Subcutaneous abdominal adipose tissue (tissue), 5 donors: Measurements from ENCODE around the gene PTX4.
"Not testable (repeated sequence)": the region's sequence is repeated elsewhere in the genome, so short reads cannot be mapped to it uniquely, and the experiment has no call there.

Source experiments
- H3K27ac ChIP-seq: one replicate; pipeline ENCODE4 v1.7.0; 2013; ENCODE audit warnings: low read depth, mild to moderate bottlenecking, inconsistent platforms, low read length, moderate library complexity
- H3K27me3 ChIP-seq, 5 donors: one replicate each; pipeline ENCODE4 v1.7.0; 2013; ENCODE audit warnings: low read length in 5 of 5, inconsistent platforms in 1 of 5; ENCODE audit not compliant: control insufficient read depth in 5 of 5, insufficient read depth in 4 of 5
- H3K36me3 ChIP-seq, 5 donors: one replicate each; pipeline ENCODE4 v1.7.0; 2013; ENCODE audit warnings: low read length in 5 of 5; ENCODE audit not compliant: control insufficient read depth in 5 of 5, insufficient read depth in 5 of 5
- H3K4me1 ChIP-seq, 5 donors: one replicate each; pipeline ENCODE4 v1.7.0; 2013; ENCODE audit warnings: low read length in 5 of 5, mild to moderate bottlenecking in 3 of 5, moderate library complexity in 1 of 5; ENCODE audit not compliant: control insufficient read depth in 5 of 5, insufficient read depth in 5 of 5
- H3K4me3 ChIP-seq, 5 donors: one replicate each; pipeline ENCODE4 v1.7.0; 2013; ENCODE audit warnings: low read length in 5 of 5, low read depth in 1 of 5
- H3K9ac ChIP-seq, 5 donors: one replicate each; pipeline ENCODE4 v1.7.0; 2013; ENCODE audit warnings: low read length in 5 of 5, mild to moderate bottlenecking in 4 of 5, moderate library complexity in 3 of 5
- H3K9me3 ChIP-seq, 5 donors: one replicate each; pipeline ENCODE4 v1.7.0; 2013; ENCODE audit warnings: low read length in 5 of 5; ENCODE audit not compliant: control insufficient read depth in 5 of 5
- donor health status: healthy.
- donor health status: healthy.
- donor health status: healthy.
- donor health status: healthy.
- donor health status: healthy.

PTX4 gene

DNA sequence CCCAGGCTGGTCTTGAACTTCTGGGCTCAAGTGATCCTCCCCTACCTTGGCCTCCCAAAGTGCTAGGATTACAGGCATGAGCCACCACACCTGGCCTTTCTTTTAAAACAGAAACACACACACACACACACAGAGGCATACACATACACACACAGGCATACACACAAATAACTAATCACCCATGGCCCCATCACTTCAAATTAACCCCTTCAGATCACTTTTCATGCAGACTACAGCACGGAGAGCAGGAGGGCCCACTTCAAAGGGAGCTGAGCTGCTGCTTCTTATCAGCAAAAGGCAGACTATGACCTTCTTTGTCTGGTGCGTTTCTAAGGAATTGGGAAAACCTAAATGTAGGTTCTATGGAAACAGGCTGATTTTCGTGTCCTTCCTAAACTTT is 15.8 kb downstream of the PTX4 start:
- Histone ChIP-seq H3K4me3 (no peak overlapping the region), H3K4me1 (peaks cover 7 to 64% (median 44%) of the 10 kb centered on the region in 5 donors), H3K9ac (no peak overlapping the region)

DNA sequence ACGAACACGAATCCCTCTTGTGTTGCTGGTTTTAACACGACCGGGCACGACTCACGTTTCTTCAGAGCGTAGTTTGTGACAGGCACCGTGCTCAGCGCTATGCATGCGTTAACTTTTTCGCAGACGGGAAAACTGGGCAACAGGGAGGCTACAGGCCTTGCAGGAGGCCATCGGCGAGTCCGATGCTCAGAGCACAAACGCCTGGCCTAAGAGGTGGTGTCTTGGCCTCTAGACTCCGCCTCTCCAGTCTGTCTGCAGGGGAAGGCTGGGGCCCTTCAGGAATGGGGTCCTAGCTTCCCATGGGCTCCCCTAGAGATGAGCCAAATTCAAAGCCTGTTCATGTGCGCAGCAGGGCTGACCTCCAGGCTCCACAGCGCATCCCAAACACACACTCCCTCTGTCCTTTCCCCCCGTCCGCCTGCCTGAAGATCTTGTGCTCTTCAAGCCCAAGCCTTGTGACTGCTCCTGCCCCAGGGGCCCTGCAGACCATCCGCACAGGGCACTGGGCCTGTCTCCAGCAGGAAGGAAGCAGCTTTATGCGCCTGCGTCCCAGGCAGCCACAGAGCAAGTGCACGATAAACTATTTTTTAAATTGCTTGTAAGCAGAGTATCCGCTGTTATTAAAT is 17.1 kb downstream of the PTX4 start:
- Histone ChIP-seq H3K9me3 (no peaks in the 10 kb centered on the region), H3K4me1 (peaks cover 7 to 71% (median 46%) of the 10 kb centered on the region in 5 donors), H3K27ac (no peak overlapping the region), H3K27me3 (no peaks in the 10 kb centered on the region), H3K36me3 (no peaks in the 10 kb centered on the region), H3K4me3 (no peak overlapping the region), H3K9ac (peak overlapping the region in 1 of 5 donors; percentile 23)

More for the DNA sequence above, 15.8 kb downstream of the PTX4 start:
- no peaks in the 10 kb centered on the region for H3K36me3 ChIP-seq
- no peaks in the 10 kb centered on the region for H3K9me3 ChIP-seq
- no peak overlapping the region for H3K27ac ChIP-seq
- H3K27me3 ChIP-seq: no peaks in the 10 kb centered on the region

DNA sequence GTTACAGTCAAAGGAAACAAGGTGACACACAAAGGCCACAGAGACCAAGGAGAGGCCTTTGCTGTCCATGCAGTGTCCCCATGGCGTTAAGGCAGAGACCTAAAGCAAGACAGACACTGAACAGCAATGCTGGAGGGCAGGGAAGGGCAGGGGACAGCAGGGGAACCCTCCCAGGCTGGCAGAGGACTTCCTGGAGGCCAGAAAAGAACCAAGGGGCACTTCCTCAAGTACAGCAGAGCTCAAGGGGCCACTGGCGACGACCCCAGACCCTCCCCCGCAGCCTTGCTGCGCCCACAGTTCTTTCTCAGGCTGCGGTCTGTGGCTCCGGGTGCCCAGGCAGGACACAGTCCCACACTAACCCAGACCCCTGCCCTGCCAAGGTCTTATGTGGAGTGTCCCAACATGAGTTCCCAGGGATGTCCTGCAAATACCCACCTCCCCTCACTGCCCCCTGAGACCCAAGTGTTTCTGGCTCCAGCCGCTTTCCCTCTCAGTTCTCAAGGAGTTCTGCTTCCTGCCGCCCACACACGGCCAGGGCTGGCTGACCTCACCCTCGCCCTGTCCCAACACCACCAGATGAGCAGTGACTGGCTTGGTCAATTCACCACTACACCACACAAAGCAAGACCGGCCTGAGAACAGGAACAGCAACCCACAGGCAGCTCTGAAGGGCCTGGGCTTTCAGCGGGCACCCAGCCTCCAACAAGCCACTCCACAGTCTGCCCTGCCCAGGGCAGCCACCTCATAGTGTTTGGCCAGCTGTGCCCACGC is 18.1 kb downstream of the PTX4 start:
- no peaks in the 10 kb centered on the region for H3K9me3 ChIP-seq
- peak overlapping the region in 1 of 5 donors; percentile 14 for H3K4me3 ChIP-seq
- peaks cover 7 to 68% (median 44%) of the 10 kb centered on the region in 5 donors for H3K4me1 ChIP-seq
- no peaks in the 10 kb centered on the region for H3K27me3 ChIP-seq
- H3K9ac ChIP-seq: peak overlapping the region in 3 of 5 donors; percentile 31 to 44 (median 42)
- no peaks in the 10 kb centered on the region for H3K36me3 ChIP-seq
- peak overlapping the region; percentile 46 for H3K27ac ChIP-seq

DNA sequence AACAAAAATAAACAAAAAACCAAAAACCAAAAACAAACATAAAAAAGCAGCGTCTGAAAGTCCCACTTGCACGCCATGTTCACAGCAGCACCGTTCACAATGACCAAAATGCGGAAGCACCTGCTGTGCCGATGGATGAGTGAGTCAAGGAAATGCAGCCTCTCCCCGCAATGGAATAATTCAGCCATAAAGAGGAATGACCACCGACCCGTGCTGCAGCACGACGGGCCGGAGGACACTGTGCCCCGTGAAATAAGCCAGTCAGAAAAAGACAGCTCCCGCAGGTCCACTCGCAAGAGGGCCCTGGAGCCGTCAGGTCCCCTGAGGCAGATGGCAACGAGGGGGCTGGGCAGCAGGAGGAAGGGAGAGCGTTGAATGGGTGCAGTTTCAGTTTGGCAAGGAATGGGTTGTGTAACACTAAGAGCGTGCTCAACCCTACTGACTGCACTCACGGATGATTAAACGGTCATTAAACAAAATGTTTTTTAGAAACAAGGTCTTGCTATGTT is 19.0 kb downstream of the PTX4 start:
- H3K4me3 ChIP-seq: peak overlapping the region in 1 of 5 donors; percentile 14
- H3K9me3 ChIP-seq: no peaks in the 10 kb centered on the region
- H3K36me3 ChIP-seq: peaks cover 0 to 7% (median under 1%) of the 10 kb centered on the region in 5 donors
- H3K4me1 ChIP-seq: peaks cover 5 to 62% (median 39%) of the 10 kb centered on the region in 5 donors
- peak overlapping the region in 2 of 5 donors; percentile 49 to 51 for H3K9ac ChIP-seq
- peak overlapping the region; percentile 46 for H3K27ac ChIP-seq
- H3K27me3 ChIP-seq: no peaks in the 10 kb centered on the region

DNA sequence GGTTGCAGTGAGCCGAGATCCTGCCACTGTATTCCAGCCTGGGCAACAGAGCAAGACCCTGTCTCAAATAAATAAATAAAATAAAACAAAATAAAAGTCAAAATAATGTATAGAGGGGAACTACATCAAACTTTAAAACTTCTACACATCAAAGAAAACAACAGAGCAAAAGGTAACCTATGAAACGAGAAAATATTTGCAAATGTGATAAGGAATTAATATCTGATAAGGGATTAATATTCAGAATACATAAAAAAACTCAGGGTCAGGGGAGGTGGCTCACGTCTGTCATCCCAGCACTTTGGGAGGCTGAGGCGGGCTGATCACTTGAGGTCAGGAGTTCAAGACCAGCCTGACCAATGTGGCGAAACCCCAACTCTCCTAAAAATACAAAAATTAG is 19.6 kb downstream of the PTX4 start:
- peaks cover 0 to 13% (median 7%) of the 10 kb centered on the region in 5 donors for H3K36me3 ChIP-seq
- peaks cover 5 to 57% (median 37%) of the 10 kb centered on the region in 5 donors for H3K4me1 ChIP-seq
- not testable (repeated sequence) for H3K4me3 ChIP-seq, H3K9me3 ChIP-seq, H3K27ac ChIP-seq, H3K27me3 ChIP-seq, H3K9ac ChIP-seq

DNA sequence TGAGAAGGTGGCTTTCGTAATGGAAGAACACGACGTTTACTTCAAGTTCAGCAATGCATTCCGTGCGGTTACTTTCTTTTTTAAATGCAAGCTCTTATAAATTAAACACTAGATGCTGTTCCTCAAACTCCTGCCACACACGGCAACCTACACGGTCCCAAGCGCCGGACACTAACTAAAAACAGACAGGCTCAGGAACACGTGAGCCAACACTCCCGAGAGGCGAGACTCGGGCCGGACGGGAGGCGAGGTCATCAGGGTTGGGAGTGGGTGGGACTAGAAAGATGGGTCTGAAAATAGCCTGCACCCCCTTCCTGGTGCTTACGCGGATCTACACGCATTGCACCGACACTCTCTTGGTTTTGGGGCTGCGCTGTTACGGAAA is 20.3 kb downstream of the PTX4 start:
- Histone ChIP-seq H3K27me3 (no peaks in the 10 kb centered on the region), H3K9ac (peak overlapping the region in 1 of 5 donors; percentile 17), H3K4me3 (no peak overlapping the region), H3K4me1 (peaks cover 3 to 49% (median 30%) of the 10 kb centered on the region in 5 donors), H3K36me3 (peaks cover 0 to 18% (median 9%) of the 10 kb centered on the region in 5 donors), H3K9me3 (no peaks in the 10 kb centered on the region), H3K27ac (no peak overlapping the region)

DNA sequence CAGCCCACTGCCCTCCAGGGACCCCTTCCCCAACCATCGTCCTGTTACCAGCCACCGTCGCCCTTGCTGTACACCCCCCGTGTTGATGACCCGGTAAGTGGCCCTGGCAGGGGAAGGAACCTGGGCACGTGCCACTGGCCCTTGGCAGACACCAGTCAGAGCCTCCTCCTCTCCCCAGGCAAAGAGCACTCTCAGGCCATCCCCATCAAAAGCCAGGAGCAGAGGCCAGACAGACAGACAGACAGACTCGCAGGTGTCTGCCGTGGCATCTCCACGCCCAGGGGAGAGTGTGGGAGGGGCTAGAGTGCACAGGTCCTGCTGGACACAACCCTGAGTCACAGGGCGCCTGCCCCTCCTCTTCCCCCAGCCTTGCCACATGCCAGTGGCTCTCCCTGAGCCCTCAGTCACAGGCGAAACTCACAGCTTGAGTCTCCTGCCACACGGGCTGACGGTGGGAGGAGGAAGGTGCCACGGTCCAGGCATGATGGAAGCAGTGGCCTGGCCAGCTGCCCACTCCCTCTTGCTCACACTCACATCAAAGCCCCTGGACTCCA is 21.7 kb downstream of the PTX4 start:
- H3K9ac ChIP-seq: no peak overlapping the region
- H3K9me3 ChIP-seq: no peaks in the 10 kb centered on the region
- no peak overlapping the region for H3K27ac ChIP-seq
- peaks cover 0 to 26% (median 13%) of the 10 kb centered on the region in 5 donors for H3K36me3 ChIP-seq
- H3K4me3 ChIP-seq: no peak overlapping the region
- no peaks in the 10 kb centered on the region for H3K27me3 ChIP-seq
- H3K4me1 ChIP-seq: peaks cover 3 to 41% (median 30%) of the 10 kb centered on the region in 5 donors

DNA sequence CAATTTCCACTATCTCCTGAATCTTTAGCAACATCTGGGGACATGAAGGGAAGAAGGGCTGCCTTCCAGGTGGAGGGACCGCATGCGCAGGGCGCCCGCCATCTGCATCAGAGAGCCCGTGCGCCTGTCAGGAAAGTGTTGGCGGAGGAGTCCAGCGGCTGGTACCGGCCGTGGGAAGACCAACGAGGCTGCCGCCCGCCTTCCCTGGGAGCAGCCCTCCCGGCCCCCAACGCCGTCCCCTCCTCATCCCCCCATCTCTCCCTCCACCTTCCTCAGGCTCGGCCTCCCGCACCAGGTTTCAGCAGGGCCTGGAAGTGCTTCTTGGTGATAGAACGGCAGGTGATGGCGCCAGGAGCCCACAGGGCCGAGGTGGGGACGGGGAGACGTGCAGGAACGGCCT is 22.7 kb downstream of the PTX4 start:
- Histone ChIP-seq H3K4me3 (no peak overlapping the region), H3K9me3 (no peaks in the 10 kb centered on the region), H3K36me3 (peaks cover 0 to 34% (median 19%) of the 10 kb centered on the region in 5 donors), H3K27me3 (no peaks in the 10 kb centered on the region), H3K4me1 (peaks cover 3 to 31% (median 21%) of the 10 kb centered on the region in 5 donors), H3K9ac (no peak overlapping the region), H3K27ac (no peak overlapping the region)

DNA sequence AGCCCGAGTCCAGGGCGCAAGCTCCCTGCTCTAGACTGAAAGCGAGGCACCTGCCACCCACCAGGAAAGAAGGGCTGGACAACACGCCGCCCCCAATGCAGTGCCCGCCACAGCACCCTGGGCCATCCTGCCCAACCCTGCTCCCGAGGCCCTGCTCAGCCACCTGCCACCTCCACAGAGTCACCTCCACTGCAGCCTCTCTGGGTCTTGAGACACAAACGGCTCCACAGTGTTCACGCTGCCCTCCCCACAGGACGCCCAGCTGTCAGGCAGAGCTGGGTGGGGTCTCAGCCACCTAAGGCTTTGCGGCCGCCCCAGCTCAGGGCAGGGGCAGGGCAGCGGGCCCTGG is 23.2 kb downstream of the PTX4 start:
- Histone ChIP-seq H3K4me1 (peaks cover 0 to 26% (median 16%) of the 10 kb centered on the region in 5 donors), H3K9me3 (no peaks in the 10 kb centered on the region), H3K27me3 (no peaks in the 10 kb centered on the region), H3K36me3 (peaks cover 0 to 39% (median 25%) of the 10 kb centered on the region in 5 donors), H3K9ac (no peak overlapping the region), H3K4me3 (no peak overlapping the region), H3K27ac (no peak overlapping the region)
